Stimulated activated naive CD8-positive, alpha-beta T cell treated with anti-CD3 and anti-CD28 coated beads, Interleukin-15, Interleukin-2, amounts not matched to agents 100 U/mL and 50 U/mL, for 24 hours (primary cell): Measurements from ENCODE around the gene DLL3.

Experiments used
- ATAC-seq: fragments of 150-1000 bp; cut with Tn5 transposase; one replicate; pipeline ENCODE4 v1.10.0; 2021
- DNase-seq: peaks from one replicate; pipeline ENCODE4 v3.0.0; 2021

DLL3 gene

DNA sequence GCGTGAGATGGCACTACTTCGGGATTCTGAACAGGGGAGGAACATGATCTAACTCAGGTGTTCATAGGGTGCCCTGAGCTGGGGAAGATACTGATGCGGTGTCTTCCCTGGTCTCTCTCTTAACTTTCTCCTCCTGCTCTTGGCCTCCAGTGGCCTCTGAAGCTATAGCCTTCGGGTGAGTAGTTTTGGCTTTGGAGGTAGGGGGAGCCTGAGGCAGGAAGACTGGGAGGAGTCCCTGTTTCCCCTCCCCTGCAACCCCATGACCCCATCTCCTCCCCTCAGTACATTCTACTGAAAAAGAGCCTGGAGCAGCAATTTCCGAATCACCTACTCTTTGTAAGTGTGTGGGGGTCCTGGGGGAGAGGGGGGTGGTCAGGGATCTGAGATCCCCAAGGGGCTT, 19.7 kb downstream of the DLL3 start:
- ATAC-seq (no peak), DNase-seq (no peak)

DNA sequence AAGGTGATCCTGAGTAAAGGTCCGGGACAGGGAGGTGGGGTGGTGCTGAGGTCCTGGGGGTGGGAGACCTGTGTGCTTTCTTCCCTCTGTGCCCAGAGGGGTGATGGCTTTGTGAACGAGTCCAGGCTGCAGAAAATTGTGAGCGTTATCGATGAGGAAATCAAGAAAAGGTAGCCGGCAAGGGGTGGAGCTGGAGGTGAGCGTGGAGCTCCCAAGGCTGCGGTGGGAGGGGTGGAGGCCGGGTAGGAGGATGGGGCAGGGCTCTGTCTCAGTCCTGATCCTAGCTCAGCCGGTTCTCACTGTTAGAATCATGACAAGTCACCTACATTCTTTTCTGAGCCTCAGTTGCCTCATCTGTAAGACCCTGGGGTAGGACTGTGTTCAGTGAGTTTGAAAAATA, 20.2 kb downstream of the DLL3 start:
- no peak for DNase-seq
- ATAC-seq = no peak

DNA sequence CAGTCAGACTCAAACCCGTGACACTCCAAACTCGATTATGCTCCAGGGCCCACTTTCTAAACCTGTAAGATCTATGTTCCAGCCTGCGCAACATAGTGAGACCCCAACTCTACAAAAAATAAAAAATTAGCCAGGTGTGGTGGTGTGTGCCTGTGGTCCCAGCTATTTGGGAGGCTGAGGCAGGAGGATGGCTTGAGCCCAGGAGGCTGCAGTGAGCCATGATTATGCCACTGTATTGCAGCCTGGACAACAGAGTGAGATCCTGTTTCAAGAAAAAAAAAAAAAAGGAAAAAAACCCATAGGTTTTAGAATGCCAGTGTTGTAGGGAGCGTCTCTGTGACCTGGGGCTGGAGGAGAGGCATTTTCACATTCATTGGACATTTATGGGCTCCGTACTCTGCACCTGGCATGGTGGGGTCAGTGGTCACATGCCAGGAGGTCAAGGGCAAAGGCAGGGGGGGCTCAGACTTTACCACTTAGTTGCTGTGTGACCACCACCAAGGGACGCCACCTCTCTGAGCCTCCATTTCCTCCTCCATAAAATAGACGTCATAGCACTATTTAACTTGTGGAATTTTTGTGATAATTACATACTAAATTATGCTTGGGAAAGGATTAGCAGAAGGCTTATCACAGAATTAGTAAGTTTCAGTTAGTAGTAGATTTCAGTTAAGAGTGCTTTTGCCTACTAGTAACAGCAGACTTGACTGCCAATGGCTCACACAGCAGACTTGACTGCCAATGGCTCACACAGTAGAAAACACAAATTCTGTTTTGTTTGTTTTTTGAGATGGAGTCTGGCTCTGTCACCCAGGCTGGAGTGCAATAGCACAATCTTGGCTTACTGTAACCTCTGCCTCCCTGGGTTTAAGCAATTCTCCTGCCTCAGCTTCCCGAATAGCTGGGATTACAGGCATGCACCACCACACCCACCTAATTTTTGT, 22.1 kb downstream of the DLL3 start:
- no peak for DNase-seq
- ATAC-seq = no peak

DNA sequence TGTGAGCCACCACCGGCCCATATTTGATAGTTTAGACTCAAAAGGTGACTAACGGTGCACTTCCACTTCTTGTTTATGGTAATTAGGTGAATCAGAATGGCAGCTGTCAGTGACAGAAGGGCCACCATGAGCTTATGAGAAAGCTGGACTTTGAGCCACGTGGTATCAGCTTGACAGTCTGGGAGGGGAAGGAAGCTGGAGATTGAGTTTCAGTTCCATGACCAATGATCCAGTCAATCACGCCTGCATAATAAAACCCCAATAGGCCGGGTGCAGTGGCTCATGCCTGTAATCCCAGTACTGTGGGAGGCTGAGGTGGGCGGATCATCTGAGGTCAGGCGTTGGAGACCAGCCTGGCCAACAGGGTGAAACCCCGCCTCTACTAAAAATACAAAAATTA, 25.7 kb downstream of the DLL3 start:
- DNase-seq (no peak), ATAC-seq (peak; percentile 37)

DNA sequence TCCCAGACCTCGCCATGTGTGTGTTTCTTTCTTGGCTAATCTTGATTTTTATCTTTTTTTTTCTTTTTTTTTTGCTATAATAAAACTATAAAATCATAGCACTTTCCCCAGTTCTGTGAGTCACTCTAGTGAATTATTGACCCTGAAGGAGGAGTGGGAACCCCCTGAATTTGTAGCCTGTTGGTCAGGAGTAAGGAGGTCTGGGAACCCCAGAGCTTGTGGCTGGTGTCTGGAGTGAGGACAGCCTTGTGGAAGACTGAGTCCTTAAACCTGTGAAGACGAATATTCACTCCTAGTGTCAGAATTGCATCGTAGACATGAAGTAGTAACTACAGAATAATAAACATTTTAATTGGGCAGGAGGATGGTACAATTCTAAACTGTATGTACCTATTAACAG, 26.5 kb downstream of the DLL3 start:
- DNase-seq (no peak), ATAC-seq (no peak)

DNA sequence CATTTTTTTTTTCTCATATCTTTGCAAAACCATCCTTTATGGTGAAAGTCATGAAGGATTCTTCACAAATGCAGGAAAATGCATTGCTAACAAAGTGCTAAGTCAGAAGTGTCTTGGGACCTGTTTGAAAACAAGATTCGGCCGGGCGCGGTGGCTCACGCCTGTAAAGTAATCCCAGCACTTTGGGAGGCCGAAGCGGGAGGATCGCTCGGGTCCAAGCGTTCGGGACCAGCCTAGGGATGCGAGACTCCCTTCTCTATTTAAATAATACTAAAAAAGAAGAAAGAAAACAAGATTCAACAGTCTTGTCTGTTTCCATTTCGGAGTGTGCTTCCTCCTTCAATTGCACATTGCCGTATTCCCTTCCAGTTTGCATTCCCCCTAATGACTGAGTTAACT, 33.1 kb downstream of the DLL3 start:
- no peak for DNase-seq
- no peak for ATAC-seq

DNA sequence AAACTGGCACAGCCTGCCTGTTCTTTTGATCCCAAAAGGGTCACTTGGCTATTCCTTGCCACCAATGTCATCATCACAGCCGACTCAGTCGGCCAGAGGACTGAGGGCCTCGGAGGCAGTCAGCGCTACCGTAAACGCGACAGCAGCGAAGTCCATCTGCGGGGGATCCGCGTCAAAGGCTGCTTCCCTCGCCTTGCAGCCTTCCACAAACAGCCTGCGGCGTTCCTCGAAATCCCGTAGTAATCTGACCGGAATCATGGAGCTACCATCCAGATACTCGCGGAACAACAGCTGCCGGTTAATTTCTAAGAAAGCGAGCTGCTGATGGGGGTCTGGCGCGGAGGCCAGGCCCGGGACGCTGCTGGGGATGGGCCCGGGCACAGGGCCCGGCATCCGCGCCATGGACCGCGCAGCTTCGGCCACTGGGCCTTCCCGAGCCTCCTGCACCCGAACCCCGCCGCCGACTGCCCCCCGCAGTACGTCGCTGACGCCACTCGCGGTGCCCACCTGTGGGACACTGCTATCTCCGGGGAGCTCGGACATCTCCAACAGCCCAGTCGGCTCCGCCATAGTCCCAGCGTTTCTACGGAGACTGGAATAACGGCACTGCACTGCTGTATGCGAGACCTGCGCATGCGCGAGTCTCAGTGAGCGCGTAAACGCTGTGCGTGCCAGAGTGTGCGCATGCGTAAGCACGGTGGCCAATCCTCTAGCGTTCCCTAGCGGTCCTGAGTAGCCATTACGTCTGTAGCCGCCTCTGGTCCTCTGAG, 33.7 kb downstream of the DLL3 start, which contains the start of gene EID2B:
Gene EID2B (minus strand): TSS at position 620 of the 770 bp plus-strand sequence. CDS start 50 bp downstream, at position 570.
- DNase-seq (peak; percentile 95), ATAC-seq (peak; percentile 93)

DNA sequence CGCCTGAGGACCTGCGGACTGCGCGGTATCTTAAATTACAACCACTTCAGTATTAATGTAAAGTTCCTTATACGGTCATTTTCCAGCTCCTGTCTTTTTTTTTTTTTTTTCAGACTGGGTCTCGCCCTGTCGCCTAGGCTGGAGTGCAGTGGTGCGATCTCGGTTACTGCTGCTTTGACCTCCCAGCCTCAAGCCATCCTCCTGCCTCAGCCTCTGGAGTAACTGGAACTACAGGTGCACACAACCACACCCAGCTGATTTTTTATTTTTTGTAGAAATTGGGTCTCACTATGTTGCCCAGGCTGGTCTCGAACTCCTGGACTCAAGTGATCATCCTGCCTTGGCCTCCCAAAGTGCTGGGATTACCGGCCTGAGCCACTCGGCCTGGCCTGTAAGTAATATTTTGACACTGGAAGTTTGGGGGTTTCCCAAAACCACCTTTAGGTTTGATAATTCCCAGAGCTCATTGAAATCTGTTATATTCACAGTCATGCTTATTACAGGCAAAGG, 34.3 kb downstream of the DLL3 start:
- no peak for DNase-seq
- no peak for ATAC-seq

DNA sequence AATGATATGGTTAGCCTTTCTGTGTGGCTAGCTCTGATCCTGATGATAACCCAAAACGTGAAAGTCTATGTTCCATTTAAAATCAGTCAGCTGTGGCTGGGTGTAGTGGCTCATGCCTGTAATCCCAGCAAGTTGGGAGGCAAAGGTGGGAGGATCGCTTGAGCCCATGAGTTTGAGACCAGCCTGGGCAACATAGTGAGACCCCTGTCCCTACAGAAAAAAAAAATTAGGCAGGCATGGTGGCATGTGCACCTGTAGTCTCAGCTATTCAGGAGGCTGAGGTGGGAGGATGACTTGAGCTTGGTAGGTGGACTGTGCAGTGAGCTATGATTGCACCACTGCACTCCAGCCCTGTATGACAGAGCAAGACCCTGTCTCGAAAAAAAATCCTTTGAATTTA, 35.0 kb downstream of the DLL3 start:
- DNase-seq (no peak), ATAC-seq (no peak)

DNA sequence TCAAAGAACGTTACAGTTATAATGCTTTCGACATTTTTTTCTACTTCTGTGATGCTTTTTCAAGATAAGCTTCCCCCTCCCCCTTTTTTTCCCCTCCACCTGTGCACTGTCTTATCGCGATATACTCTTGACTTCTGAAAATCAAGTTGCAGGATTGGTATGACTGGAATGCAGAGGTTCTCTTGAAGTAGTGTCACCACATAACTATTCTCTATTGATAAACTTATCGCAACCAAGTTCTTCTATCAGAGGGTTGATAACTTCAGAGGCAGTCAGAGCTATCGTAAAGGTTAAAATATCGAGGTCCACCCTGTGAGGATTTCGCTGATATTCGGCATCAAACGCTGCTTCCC, 40.4 kb downstream of the DLL3 start:
- no peak for DNase-seq
- no peak for ATAC-seq

DNA sequence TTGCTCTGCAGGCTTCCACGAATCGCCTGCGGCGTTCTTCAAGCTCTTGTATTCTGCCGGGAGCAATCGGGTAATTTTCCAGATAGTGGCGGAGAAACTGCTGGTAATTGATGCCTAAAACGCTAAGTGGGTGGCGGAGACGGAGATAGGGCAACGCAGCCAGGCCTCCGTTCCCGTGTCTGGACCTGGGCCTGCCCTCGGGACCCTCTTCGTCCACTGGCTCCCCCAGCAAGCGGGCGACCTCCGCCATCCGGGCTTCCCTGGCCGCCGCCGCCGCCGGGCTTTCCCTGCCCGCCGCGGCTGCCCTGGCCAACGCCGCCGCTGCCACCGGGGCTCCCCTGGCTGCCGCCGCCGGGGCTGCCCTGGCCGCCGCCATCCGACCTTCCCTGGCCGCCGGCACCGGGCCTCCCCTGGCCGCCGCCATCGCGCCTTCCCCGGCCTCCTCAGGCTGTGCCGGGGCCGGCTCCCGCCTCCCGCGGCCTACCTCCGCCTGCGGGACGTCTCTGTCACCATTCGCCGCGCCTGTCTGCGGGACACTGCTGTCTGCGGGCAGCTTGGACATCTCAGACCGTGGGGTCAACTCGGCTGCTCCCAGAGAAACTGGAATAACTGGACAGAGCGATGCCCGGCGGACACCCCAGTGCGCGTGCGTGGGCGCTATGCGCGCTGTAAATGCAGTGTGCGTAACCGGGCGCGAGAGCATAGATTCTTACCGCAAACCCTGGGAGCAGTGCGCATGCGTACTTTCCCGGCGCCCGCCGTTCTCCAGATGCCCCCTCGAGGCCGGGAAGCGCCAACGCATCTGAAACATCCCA, 41.0 kb downstream of the DLL3 start, which contains the start of gene EID2:
Gene EID2 (minus strand): TSS at position 644 of the 815 bp plus-strand sequence. CDS start 82 bp downstream, at position 562.
- ATAC-seq = peak; percentile 85
- DNase-seq = peak; percentile 97

DNA sequence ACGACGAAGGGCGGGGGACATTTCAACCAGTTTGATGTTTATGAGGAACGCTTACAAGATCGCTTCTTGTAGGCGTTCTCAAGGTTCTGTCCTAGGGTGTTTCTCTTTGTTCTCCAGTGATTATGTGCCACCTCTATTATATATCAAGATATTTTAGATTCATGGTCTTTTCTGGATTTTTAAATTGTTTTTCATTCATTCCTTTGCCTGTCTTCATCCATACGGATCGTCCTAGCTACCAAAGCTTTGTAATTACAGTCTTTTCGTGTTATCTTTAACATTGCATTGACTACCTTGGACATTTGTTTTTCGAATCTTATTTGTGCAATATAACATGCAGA, 41.6 kb downstream of the DLL3 start:
- DNase-seq (no peak), ATAC-seq (no peak)

DNA sequence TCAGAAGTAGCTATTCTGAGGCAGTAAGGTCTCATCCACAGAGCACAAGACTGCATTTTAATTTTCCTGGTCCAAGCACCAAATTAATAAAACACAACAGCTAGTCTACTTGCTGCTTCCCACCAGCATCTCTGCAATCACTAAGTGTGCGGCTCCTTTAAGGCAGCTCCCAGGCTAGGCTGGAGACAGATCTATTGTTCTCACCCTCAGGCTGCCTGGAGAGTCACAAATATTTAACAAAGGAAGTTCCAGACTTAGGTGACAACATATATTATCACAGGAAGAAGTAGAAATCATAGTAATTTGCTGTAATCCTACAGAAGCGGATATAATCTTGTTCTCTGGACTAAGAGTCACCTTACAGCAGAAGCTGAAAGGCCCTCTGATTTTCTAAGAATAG, 43.5 kb downstream of the DLL3 start:
- ATAC-seq (no peak), DNase-seq (no peak)

DNA sequence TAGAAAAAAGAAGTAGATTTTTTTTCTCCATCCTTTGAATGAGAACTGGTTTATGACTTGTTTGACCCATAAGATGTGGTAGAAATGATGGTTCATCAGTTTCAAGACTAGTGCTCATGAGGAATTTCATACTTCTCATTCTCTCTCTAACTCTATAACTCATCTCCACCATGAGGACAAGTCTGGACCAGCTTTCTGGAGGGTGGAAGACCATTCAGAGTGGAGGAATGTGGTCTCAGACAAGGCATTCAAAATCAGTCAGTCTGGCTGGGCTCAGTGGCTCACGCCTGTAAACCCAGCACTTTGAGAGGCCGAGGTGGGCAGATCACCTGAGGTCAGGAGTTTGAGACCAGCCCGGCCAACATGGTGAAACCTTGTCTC, 44.7 kb downstream of the DLL3 start:
- DNase-seq (no peak), ATAC-seq (no peak)

DNA sequence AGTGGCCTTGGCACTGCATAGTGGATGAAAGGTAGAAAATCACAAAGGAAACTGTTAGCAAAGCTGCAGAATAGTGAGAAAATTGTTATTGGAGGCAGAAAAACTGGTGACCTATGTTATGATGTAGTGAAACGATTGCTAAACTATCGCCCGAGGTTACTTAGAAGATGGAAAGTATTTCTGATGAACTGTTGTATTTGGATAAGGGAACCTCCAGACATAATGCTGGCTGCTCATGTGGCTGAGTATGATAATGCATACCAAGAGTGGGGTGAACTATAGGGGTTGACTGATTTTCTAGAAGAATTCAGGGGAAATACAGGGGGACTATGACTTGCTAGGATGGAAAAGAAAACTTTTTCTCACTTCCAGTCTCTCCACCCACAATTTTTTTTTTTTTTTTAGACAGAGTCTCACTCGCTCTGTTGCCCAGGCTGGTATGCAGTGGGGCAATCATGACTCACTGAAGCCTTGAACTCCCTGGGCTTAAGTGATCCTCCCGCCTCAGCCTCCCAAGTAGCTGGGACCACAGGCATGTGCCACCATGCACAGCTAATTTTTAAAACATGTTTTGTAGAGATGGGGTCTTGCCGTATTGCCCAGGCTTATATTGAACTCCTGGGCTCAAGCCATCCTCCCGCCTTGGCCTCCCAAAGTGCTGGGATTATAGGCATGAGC, 45.6 kb downstream of the DLL3 start:
- ATAC-seq (peak; percentile 15), DNase-seq (no peak)

DNA sequence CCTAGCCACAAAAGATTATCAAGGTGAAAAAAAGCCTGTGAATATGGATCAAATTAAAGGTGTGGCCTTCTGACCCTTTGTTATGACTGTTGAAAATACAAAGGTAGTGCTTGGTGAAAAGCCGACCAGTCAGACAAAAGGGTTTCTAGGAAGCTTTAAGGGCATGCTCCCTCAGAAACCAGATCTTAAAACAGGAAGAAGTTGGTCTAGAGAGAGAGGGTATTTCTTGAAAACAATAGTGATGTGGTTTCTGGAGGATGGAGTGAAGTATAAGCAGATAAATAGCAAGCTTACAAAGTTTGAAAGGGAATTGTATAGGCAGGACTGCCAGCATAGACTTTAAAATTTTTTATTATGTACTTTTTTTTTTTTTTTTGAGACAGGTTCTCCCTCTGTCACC, 46.2 kb downstream of the DLL3 start:
- DNase-seq (no peak), ATAC-seq (no peak)

DNA sequence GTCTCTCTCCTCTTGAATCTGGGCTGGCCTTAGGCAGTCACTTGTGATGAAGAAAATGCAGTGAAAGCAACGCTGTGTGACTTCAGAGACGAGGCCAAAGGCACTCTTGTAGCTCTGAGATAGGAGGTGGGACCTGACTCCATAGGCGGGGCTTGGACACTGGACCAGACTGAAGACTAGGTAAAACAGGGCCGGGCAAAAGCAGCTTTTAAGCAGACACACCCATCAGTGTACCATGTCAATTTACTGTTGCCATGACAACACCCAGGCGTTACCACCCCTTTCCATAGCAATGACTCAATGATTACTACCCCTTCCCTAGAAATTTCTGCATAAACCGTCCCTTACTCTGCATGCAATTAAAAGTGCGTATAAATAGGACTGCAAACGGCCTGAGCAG, 47.9 kb downstream of the DLL3 start:
- ATAC-seq (no peak), DNase-seq (no peak)

DNA sequence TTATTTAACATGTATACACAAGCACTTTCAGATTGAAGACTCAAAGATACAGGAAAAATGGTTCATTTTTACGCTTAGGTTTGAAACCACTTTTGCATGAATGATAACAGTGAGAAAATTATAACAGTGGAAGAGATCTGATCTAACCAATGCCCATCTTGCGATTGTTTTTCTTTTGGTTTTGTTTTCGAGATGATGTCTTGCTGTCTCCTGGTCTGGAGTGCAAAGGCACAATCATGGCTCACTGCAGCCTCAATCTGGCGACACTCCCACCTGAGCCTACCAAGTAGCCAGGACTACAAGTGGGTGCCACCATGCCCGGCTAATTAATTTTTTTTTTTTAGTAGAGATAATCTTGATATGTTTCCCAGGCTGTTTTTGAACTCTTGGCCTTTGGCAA, 51.5 kb downstream of the DLL3 start:
- DNase-seq (no peak), ATAC-seq (no peak)

DNA sequence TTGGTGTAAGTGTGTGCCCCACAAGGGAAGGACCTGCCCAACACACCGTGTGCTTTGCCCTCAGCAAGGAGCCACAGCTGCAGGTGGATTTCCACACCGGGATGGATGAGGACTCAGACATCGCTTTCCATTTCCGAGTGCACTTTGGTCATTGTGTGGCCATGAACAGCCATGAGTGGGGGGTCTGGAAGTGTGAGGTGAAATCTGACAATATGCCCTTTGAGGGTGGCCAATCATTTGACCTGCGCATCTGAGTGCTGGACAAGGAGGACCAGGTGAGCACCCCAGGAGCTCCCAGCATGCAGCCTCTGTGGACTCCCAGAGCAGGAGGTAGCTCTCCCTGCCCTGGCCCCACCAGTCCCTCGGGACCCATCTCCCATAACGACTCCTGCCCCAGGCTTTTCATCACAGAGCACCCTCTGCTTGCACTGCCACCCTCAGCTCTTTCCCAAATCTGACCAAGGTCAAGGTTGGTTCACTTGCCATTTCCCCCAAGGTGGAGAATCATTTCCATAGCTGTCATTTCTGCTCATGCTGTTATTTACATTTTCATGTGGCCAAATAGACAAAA, 54.4 kb downstream of the DLL3 start:
- no peak for ATAC-seq
- DNase-seq = no peak

DNA sequence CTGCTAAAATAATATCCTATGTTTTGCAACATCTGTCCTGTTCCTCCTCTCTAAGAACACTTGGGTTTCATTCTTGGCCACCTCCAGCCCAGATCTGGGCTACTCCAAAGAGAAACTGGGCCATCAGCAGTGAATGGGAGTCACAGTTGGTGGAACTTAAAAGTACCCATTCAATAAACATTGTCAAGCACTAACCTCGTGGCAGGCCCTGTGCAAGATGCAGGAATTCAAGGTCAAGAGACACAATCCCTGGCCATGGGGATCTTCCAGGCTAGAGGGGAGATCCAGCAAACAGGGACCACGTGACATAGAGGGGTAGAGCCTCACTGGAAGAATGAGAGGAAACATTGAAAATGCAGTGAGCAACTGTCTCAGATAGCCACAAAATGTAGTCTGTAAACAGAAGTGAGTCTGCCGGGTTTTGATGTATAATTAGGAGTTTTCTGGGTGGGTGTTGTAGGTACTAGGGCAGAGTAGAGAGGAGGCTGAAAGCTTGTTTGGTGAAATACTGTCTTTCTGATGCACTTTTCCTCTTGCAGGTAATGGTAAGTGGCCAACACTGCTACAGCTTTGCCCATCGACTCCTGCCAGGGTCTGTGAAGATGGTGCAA, 56.1 kb downstream of the DLL3 start:
- DNase-seq (no peak), ATAC-seq (no peak)

DNA sequence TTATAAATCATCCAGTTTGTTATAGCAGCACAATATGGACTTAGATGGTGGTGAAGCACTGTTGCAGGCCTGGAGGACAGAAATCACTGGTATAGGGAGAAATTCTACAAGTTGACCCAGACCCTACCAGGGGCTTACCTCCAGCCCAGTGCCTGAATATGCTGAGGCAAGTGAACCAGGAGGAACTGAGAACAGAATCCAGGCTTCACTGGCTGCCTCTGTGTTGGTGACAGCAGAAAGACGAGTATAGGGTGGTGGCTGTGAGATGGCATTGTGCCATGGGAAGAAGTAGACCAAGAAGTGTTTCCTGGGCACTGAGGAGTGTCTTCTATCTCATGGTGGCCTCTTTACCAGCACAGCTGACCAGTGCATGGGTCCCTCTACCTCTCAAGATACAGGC, 57.1 kb downstream of the DLL3 start:
- ATAC-seq (no peak), DNase-seq (no peak)
